HAP-1 (cell line): ENCODE data around the gene RAN.
A peak's percentile ranks its signal among the peaks of the same experiment; 100 is the strongest.

Experiments used
- DNase-seq, 2 experiments: peaks; one replicate each; pipeline ENCODE4 v3.0.0-alpha.2; 2016 to 2020; ENCODE audit warnings: low spot score in 2 of 2
- H3K27me3 ChIP-seq: fragments of 250-450 bp; sonication (Bioruptor Pico); 2 replicates; pipeline ENCODE4 v1.5.1; 2020; ENCODE audit warnings: low read depth, mild to moderate bottlenecking, moderate library complexity
- H3K36me3 ChIP-seq: fragments of 250-450 bp; sonication (Bioruptor Pico); replicated peaks from 2 replicates; pipeline ENCODE4 v1.5.1; 2020; ENCODE audit warnings: mild to moderate bottlenecking
- H3K4me1 ChIP-seq: fragments of 250-450 bp; sonication (Bioruptor Pico); 2 replicates; pipeline ENCODE4 v1.5.1; 2020; ENCODE audit warnings: mild to moderate bottlenecking
- H3K4me3 ChIP-seq: fragments of 250-450 bp; sonication (Bioruptor Pico); 2 replicates; pipeline ENCODE4 v1.5.1; 2020; ENCODE audit warnings: mild to moderate bottlenecking, moderate library complexity
- H3K9me3 ChIP-seq: fragments of 250-450 bp; sonication (Bioruptor Pico); 2 replicates; pipeline ENCODE4 v1.5.1; 2020; ENCODE audit warnings: mild to moderate bottlenecking, moderate library complexity
- in situ Hi-C: fragments of 300-500 bp; cut with MboI; formaldehyde crosslinking; loops from 3 replicates; pipeline ENCODE4 v1.14.3; 2020; ENCODE audit warnings: low sequenced_read_pairs, inconsistent platforms, mixed read lengths

The RAN gene

GRCh38 chr12:130871286-130872178, at the start of gene RAN:
Gene RAN (plus strand): TSS chr12:130872066. CDS start chr12:130872594, 528 bp downstream.
- in situ Hi-C loops, result loop anchor here (5.0 kb wide), 1 partner anchor 34 kb away; the partner anchor contains the start of gene STX2
- Histone ChIP-seq H3K9me3 (no peaks in the 10 kb centered on the region), H3K4me3 (peak within 1 kb of the TSS; percentile 63), H3K36me3 (peaks cover 41% of the 10 kb centered on the region), H3K27me3 (no peaks in the 10 kb centered on the region), H3K4me1 (peaks cover 25% of the 10 kb centered on the region)
- DNase-seq, result peak; percentile 87 to 93

GRCh38 chr12:130825771-130826150, 46.1 kb upstream of the RAN start:
- Histone ChIP-seq H3K9me3 (no peaks in the 10 kb centered on the region), H3K4me3 (no peak overlapping the region), H3K27me3 (no peaks in the 10 kb centered on the region), H3K4me1 (no peaks in the 10 kb centered on the region), H3K36me3 (peaks cover 22% of the 10 kb centered on the region)
- in situ Hi-C loops, result no loop called here
- DNase-seq, result no peak

- Histone ChIP-seq H3K36me3 (peaks cover 19% of the 10 kb centered on the region), H3K27me3 (no peaks in the 10 kb centered on the region), H3K4me3 (no peak overlapping the region), H3K9me3 (no peaks in the 10 kb centered on the region), H3K4me1 (no peaks in the 10 kb centered on the region)
- peak; percentile 53 to 80 for DNase-seq
- in situ Hi-C loops, result no loop called here
These were observed 45.6 kb upstream of the RAN start for GRCh38 chr12:130826151-130826801.

- in situ Hi-C loops, result no loop called here
These were observed 44.4 kb upstream of the RAN start for GRCh38 chr12:130827432-130827831.

DNA sequence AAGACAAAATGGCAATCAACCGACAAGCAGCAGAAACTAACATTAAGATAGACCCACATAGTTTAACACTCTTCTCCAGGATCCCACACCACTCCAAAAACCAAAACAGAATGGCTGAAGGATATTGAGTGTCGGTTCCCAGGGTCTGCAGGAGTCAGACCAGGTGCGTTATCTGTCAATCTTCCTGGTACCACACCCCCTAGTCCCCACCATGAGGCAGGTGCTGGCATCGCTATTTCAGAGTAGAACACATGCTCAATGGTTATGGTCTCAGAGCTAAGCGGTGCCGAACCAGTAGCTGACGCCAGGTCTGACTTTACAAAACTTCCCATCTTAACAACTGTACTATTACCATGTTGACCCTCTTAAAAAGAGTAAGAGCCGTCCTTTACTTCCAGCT, 43.0 kb upstream of the RAN start:
- Histone ChIP-seq H3K9me3 (no peaks in the 10 kb centered on the region), H3K4me3 (no peak overlapping the region), H3K27me3 (no peaks in the 10 kb centered on the region), H3K36me3 (peaks cover 8% of the 10 kb centered on the region; the same call in 1 of the 2 replicates), H3K4me1 (no peaks in the 10 kb centered on the region)
- DNase-seq, result no peak
- in situ Hi-C loops, result no loop called here

More at GRCh38 chr12:130827432-130827831, 44.4 kb upstream of the RAN start:
- H3K27me3 ChIP-seq, result no peaks in the 10 kb centered on the region
- no peak overlapping the region for H3K4me3 ChIP-seq
- H3K36me3 ChIP-seq, result peaks cover 15% of the 10 kb centered on the region
- DNase-seq, result no peak
- no peaks in the 10 kb centered on the region for H3K9me3 ChIP-seq
- no peaks in the 10 kb centered on the region for H3K4me1 ChIP-seq

- Histone ChIP-seq H3K4me3 (no peak overlapping the region), H3K4me1 (no peaks in the 10 kb centered on the region), H3K27me3 (no peaks in the 10 kb centered on the region), H3K9me3 (no peaks in the 10 kb centered on the region), H3K36me3 (peaks cover 8% of the 10 kb centered on the region; the same call in 1 of the 2 replicates)
- no peak for DNase-seq
- in situ Hi-C loops, result no loop called here
These were observed 42.2 kb upstream of the RAN start for GRCh38 chr12:130829391-130830245.

- no peaks in the 10 kb centered on the region for H3K9me3 ChIP-seq
- no peaks in the 10 kb centered on the region for H3K4me1 ChIP-seq
- DNase-seq, result no peak
- peaks cover 8% of the 10 kb centered on the region; the same call in 1 of the 2 replicates for H3K36me3 ChIP-seq
- H3K4me3 ChIP-seq, result no peak overlapping the region
- no peaks in the 10 kb centered on the region for H3K27me3 ChIP-seq
- in situ Hi-C loops, result no loop called here
These were observed 41.7 kb upstream of the RAN start for GRCh38 chr12:130830246-130830551.

GRCh38 chr12:130831246-130831645, 40.6 kb upstream of the RAN start:
- Histone ChIP-seq H3K27me3 (no peaks in the 10 kb centered on the region), H3K4me1 (no peaks in the 10 kb centered on the region), H3K36me3 (peaks cover 3% of the 10 kb centered on the region; the same call in 1 of the 2 replicates), H3K4me3 (no peak overlapping the region), H3K9me3 (no peaks in the 10 kb centered on the region)
- in situ Hi-C loops, result no loop called here
- no peak for DNase-seq

DNA sequence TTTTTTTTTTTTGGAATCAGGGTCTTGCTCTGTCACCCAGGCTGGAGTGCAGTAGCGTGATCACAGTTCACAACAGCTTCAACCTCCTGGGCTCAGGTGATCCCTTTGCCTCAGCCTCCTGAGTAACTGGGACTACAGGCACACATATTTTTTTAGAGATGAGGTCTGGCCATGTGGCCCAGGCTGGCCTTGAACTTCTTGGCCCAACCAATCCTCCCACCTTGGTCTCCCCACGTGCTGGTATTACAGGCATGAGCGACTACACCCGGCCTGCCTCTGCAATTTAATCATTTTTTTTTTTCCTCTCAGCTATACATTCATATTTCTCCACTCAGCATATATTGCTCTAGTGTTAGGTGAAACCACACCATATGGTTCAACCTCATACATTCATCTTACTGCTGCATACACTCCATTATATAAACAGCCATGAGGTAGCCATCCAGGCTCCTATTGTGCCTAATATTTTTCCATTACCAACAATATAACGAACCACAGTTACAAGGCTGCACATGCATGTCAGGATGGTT, 39.9 kb upstream of the RAN start:
- in situ Hi-C loops, result no loop called here
- H3K4me3 ChIP-seq, result no peak overlapping the region
- DNase-seq, result no peak
- H3K27me3 ChIP-seq, result no peaks in the 10 kb centered on the region
- no peaks in the 10 kb centered on the region for H3K4me1 ChIP-seq
- no peaks in the 10 kb centered on the region for H3K36me3 ChIP-seq
- no peaks in the 10 kb centered on the region for H3K9me3 ChIP-seq

- H3K4me1 ChIP-seq, result peaks cover under 1% of the 10 kb centered on the region; the same call in 1 of the 2 replicates
- no peaks in the 10 kb centered on the region for H3K9me3 ChIP-seq
- H3K36me3 ChIP-seq, result no peaks in the 10 kb centered on the region
- no peak overlapping the region for H3K4me3 ChIP-seq
- no peaks in the 10 kb centered on the region for H3K27me3 ChIP-seq
- in situ Hi-C loops, result no loop called here
- DNase-seq, result no peak
These were observed 39.2 kb upstream of the RAN start for GRCh38 chr12:130832561-130833209.

DNA sequence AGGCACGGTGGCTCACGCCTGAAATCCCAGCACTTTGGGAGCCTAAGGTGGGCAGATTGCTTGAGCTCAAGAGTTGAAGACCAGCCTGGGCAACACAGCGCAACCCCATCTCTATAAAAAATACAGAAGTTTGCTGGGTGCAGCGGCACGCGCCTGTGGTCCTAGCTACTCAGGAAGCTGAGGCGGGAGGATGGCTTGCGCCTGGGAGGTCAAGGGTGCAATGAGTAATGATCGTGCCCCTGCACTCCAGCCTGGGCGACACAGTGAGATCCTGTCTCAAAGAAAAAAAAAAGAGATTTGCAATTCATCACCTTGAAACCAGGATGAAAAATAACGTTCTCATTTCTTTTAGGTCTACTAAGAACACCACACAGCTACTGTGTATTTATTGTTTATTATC, 36.9 kb upstream of the RAN start:
- Histone ChIP-seq H3K36me3 (no peaks in the 10 kb centered on the region), H3K4me1 (peaks cover 9% of the 10 kb centered on the region), H3K27me3 (no peaks in the 10 kb centered on the region), H3K9me3 (no peaks in the 10 kb centered on the region), H3K4me3 (no peak overlapping the region)
- no peak for DNase-seq
- in situ Hi-C loops, result loop anchor here (5.0 kb wide), 1 partner anchor 37 kb away; the partner anchor contains the start of gene RAN

DNA sequence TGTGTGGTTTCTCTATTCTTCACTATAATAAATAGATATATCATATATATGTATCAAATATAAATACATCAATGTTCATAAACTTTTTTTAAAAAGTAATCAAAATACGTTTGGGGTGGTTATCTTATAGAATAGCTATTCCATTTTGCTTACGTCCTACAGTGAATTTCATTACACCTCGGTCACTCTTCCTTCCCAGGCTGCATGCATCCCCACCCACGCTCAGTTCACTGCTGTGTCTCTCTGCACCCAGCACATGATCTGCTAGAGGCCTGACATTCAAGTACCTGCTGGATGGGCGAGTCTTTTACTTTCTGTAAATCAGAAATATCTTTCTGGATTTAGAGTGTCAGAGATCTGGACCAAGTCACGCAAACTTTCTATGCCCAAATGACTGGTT, 36.4 kb upstream of the RAN start:
- Histone ChIP-seq H3K4me3 (no peak overlapping the region), H3K4me1 (peaks cover 9% of the 10 kb centered on the region), H3K27me3 (no peaks in the 10 kb centered on the region), H3K9me3 (no peaks in the 10 kb centered on the region), H3K36me3 (no peaks in the 10 kb centered on the region)
- in situ Hi-C loops, result loop anchor here (5.0 kb wide), 1 partner anchor 37 kb away; the partner anchor contains the start of gene RAN
- DNase-seq, result no peak
